Ishikawa (cell line): Measurements from ENCODE around the gene UBC.

Experiments used
- CEBPB ChIP-seq: IDR thresholded peaks from 2 replicates; pipeline ENCODE4 v1.6.1; 2012
- CREB1 ChIP-seq: IDR thresholded peaks from 2 replicates; pipeline ENCODE4 v1.6.1; 2012; ENCODE audit warnings: low read depth
- EGR1 ChIP-seq: IDR thresholded peaks from 2 replicates; pipeline ENCODE4 v1.6.1; 2012
- EP300 ChIP-seq: IDR thresholded peaks from 2 replicates; pipeline ENCODE4 v1.6.1; 2012; ENCODE audit warnings: borderline replicate concordance
- FOXM1 ChIP-seq: IDR thresholded peaks from 2 replicates; pipeline ENCODE4 v1.6.1; 2012; ENCODE audit warnings: low read depth, borderline replicate concordance
- MAX ChIP-seq: IDR thresholded peaks from 2 replicates; pipeline ENCODE4 v1.6.1; 2012
- NFIC ChIP-seq: IDR thresholded peaks from 2 replicates; pipeline ENCODE4 v1.6.1; 2012
- RAD21 ChIP-seq: IDR thresholded peaks from 2 replicates; pipeline ENCODE4 v1.6.1; 2012; ENCODE audit warnings: low read depth
- REST ChIP-seq: IDR thresholded peaks from 2 replicates; pipeline ENCODE4 v1.6.1; 2012; ENCODE audit warnings: low read depth, mild to moderate bottlenecking
- TAF1 ChIP-seq: IDR thresholded peaks from 2 replicates; pipeline ENCODE4 v1.6.1; 2012; ENCODE audit warnings: low read depth, mild to moderate bottlenecking
- TCF12 ChIP-seq: IDR thresholded peaks from 2 replicates; pipeline ENCODE4 v1.6.1; 2012; ENCODE audit warnings: low read depth
- TEAD4 ChIP-seq: IDR thresholded peaks from 2 replicates; pipeline ENCODE4 v1.6.1; 2012
- USF1 ChIP-seq: IDR thresholded peaks from 2 replicates; pipeline ENCODE4 v1.6.1; 2012
- YY1 ChIP-seq: IDR thresholded peaks from 2 replicates; pipeline ENCODE4 v1.6.1; 2012; ENCODE audit warnings: low read depth
- ZBTB7A ChIP-seq: IDR thresholded peaks from 2 replicates; pipeline ENCODE4 v1.6.1; 2012; ENCODE audit warnings: low read depth

The UBC gene

GRCh38 chr12:124884587-124885438, 29.6 kb downstream of the UBC start:
- no peak for TF ChIP-seq REST
- no peak for TF ChIP-seq TAF1
- TF ChIP-seq MAX = no peak
- no peak for TF ChIP-seq EP300
- no peak for TF ChIP-seq TCF12
- TF ChIP-seq USF1 = no peak
- no peak for TF ChIP-seq EGR1
- TF ChIP-seq RAD21 = no peak
- TF ChIP-seq ZBTB7A = no peak
- TF ChIP-seq TEAD4 = no peak
- no peak for TF ChIP-seq CEBPB
- no peak for TF ChIP-seq NFIC
- no peak for TF ChIP-seq FOXM1
- TF ChIP-seq CREB1 = no peak
- no peak for TF ChIP-seq YY1

GRCh38 chr12:124883263-124884130, 31.0 kb downstream of the UBC start:
- TF ChIP-seq ZBTB7A (no peak), CREB1 (no peak), MAX (no peak), USF1 (no peak), NFIC (no peak), YY1 (no peak), RAD21 (no peak), TCF12 (no peak)

- TF ChIP-seq CEBPB = no peak
- TF ChIP-seq NFIC = no peak
- no peak for TF ChIP-seq YY1
- no peak for TF ChIP-seq TAF1
- TF ChIP-seq MAX = no peak
- no peak for TF ChIP-seq FOXM1
- no peak for TF ChIP-seq EP300
- no peak for TF ChIP-seq TCF12
- no peak for TF ChIP-seq EGR1
- no peak for TF ChIP-seq USF1
- TF ChIP-seq CREB1 = no peak
- no peak for TF ChIP-seq TEAD4
- no peak for TF ChIP-seq RAD21
- TF ChIP-seq ZBTB7A = no peak
- no peak for TF ChIP-seq REST
Observed at GRCh38 chr12:124881123-124881522, 33.3 kb downstream of the UBC start.

GRCh38 chr12:124878795-124879516, 35.5 kb downstream of the UBC start:
- TF ChIP-seq CEBPB (no peak), EP300 (no peak), CREB1 (no peak), TCF12 (no peak), MAX (no peak), ZBTB7A (no peak), USF1 (no peak), RAD21 (no peak), EGR1 (no peak), TAF1 (no peak), NFIC (no peak), FOXM1 (no peak), YY1 (no peak), REST (no peak), TEAD4 (no peak)
